ENCODE data around the gene TMEM41B. TPM values are rescaled to one million over a fixed set of nuclear protein-coding genes. Genes with fewer than 3 reads are reported as not detected.
"Not testable (repeated sequence)": the region's sequence is repeated elsewhere in the genome, so short reads cannot be mapped to it uniquely, and the experiment has no call there.

The TMEM41B gene
- total RNA-seq, 1 donor from 2014 or later = 57.4 TPM

DNA sequence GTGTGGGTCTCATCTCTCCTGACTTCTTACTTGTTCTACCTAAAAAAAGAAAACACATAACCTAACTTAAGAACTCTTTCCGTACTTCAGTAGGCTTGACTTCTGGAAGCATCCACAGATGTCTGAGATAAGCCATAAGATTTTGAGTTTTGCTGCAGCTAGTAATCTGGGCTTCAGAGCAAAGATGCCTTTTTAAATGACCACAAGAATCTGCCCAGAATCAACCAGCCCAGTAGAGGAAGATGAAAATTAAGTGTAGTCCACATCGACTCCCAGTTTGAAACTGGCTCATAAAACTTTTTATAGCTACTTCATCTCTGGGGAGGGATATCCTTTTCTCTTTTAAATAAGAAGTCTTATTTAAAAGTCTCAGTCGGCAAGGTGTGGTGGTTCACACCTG is 60.0 kb downstream of the TMEM41B start:
- Histone ChIP-seq H3K27me3 (ENCODE audit: control insufficient read depth, insufficient read depth, low read length) (no peaks in the 10 kb centered on the region), H3K4me3 (ENCODE audit: low read depth, low read length) (no peak overlapping the region), H3K36me3 (ENCODE audit: control insufficient read depth, insufficient read depth, low read length) (no peaks in the 10 kb centered on the region)
- no peak for DNase-seq (ENCODE audit: low read depth)
- TF ChIP-seq, protein P1, sequence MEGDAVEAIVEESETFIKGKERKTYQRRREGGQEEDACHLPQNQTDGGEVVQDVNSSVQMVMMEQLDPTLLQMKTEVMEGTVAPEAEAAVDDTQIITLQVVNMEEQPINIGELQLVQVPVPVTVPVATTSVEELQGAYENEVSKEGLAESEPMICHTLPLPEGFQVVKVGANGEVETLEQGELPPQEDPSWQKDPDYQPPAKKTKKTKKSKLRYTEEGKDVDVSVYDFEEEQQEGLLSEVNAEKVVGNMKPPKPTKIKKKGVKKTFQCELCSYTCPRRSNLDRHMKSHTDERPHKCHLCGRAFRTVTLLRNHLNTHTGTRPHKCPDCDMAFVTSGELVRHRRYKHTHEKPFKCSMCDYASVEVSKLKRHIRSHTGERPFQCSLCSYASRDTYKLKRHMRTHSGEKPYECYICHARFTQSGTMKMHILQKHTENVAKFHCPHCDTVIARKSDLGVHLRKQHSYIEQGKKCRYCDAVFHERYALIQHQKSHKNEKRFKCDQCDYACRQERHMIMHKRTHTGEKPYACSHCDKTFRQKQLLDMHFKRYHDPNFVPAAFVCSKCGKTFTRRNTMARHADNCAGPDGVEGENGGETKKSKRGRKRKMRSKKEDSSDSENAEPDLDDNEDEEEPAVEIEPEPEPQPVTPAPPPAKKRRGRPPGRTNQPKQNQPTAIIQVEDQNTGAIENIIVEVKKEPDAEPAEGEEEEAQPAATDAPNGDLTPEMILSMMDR (IDR thresholded peaks at IDR 0.05; ENCODE audit: insufficient read depth, low read length, poor library complexity, severe bottlenecking) = no peak

DNA sequence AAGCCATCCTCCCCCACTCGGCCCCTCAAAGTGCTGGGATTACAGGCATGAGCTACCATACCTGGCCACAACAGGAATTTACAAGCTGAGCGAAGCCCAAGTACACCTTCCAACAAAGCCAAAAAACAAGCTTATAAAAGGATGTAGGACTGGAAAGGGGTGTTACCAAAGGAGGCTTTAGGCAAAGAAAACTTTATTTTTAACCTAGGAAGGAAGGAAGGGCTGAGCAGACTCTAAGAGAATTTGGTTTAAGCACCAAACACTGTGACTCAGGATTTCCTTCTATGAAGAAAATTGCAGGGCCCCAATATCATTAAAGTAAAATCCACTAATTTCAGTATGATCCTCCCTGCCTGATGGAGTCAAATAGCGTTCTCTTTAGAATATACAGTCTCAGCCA is 61.3 kb downstream of the TMEM41B start:
- Histone ChIP-seq H3K36me3 (ENCODE audit: control insufficient read depth, insufficient read depth, low read length) (no peaks in the 10 kb centered on the region), H3K4me3 (ENCODE audit: low read depth, low read length) (no peak overlapping the region), H3K27me3 (ENCODE audit: control insufficient read depth, insufficient read depth, low read length) (no peaks in the 10 kb centered on the region)
- DNase-seq (ENCODE audit: low read depth) = no peak
- TF ChIP-seq, protein P1 (IDR thresholded peaks at IDR 0.05; ENCODE audit: insufficient read depth, low read length, poor library complexity, severe bottlenecking) = no peak

DNA sequence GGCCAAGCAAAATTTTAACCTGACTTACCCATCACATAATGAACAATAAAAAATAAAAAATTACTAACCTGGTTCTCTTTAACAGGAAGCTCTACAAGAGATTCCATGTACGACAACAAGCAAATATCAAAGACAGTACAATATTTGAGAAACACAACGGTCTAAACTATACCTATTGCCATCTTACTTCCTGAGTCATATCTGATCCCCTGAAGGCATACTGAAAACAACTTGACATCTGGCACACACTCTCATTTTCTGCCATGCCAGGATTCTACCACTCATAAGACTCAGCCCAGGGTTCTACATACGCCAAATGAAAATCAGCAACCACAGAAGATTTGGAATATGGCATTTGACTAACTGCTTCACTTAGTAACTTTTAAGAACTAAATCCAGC is 63.1 kb downstream of the TMEM41B start:
- no peak overlapping the region for H3K4me3 ChIP-seq (ENCODE audit: low read depth, low read length)
- no peak for DNase-seq (ENCODE audit: low read depth)

DNA sequence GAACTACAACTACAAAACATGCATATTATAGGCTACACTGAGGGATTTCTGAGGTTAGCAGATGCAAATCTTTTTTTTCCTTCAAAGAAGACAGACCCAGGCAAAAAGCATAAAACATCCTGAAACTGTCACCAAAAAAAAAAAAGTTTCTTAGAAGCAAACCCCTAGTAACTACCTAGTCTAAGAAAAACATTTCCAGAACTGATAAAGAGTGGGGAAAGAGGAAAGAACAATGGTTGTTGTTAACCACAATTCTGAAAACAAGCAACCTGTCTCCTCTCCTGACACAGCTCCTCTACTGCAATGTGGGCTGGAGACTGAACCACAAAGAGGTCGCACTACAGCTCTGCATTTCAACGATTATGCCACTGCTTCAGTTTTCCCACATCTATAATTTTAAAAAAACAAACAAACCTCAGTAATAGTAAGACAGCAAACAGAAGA is 64.2 kb downstream of the TMEM41B start:
- no peak for DNase-seq (ENCODE audit: low read depth)
- TF ChIP-seq, protein P1 (IDR thresholded peaks at IDR 0.05; ENCODE audit: insufficient read depth, low read length, poor library complexity, severe bottlenecking) = no peak
- Histone ChIP-seq H3K36me3 (ENCODE audit: control insufficient read depth, insufficient read depth, low read length) (no peaks in the 10 kb centered on the region), H3K4me3 (ENCODE audit: low read depth, low read length) (no peak overlapping the region), H3K27me3 (ENCODE audit: control insufficient read depth, insufficient read depth, low read length) (no peaks in the 10 kb centered on the region)

More for the DNA sequence above, 63.1 kb downstream of the TMEM41B start:
- Histone ChIP-seq H3K27me3 (ENCODE audit: control insufficient read depth, insufficient read depth, low read length) (no peaks in the 10 kb centered on the region), H3K36me3 (ENCODE audit: control insufficient read depth, insufficient read depth, low read length) (no peaks in the 10 kb centered on the region)
- TF ChIP-seq, protein P1 (IDR thresholded peaks at IDR 0.05; ENCODE audit: insufficient read depth, low read length, poor library complexity, severe bottlenecking) = no peak

DNA sequence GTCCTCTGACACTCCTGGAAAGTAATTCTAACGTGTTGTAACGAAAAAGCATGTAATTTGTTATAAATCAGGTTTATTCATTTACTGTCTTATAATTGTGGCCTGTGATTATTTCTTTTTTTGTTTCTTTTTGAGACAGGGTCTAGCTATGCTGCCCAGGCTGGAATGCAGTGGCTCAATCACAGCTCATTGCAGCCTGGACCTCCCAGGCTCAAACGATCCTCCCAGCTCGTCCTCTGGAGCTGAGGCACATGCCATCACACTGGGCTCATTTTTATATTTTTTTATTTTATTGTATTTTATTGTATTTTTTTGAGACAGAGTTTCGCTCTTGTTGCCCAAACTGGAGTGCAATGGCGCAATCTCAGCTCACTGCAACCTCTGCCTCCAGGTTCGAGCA is 65.1 kb downstream of the TMEM41B start:
- Histone ChIP-seq H3K36me3 (ENCODE audit: control insufficient read depth, insufficient read depth, low read length) (no peaks in the 10 kb centered on the region), H3K27me3 (ENCODE audit: control insufficient read depth, insufficient read depth, low read length) (no peaks in the 10 kb centered on the region), H3K4me3 (ENCODE audit: low read depth, low read length) (no peak overlapping the region)
- DNase-seq (ENCODE audit: low read depth) = no peak
- TF ChIP-seq, protein P1 (IDR thresholded peaks at IDR 0.05; ENCODE audit: insufficient read depth, low read length, poor library complexity, severe bottlenecking) = no peak

DNA sequence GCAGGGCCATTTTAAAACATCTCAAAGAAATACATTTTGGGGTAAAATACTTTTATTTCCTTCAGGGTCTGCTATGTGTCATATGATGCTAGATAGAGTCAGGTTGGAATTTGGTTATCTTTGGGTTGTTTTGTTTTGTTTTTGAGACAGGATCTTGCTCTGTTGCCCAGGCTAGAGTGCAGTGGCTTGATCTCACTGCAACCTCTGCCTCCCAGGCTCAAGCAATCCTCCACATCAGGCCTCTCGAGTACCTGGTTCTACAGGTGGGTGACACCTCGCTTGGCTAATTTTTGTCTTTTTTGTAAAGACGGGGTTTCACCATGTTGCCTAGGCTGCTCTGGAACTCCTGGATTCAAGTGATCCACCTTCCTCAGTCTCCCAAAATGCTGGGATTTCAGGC is 66.5 kb downstream of the TMEM41B start:
- TF ChIP-seq, protein P1 (IDR thresholded peaks at IDR 0.05; ENCODE audit: insufficient read depth, low read length, poor library complexity, severe bottlenecking) = no peak
- no peak for DNase-seq (ENCODE audit: low read depth)
- Histone ChIP-seq H3K36me3 (ENCODE audit: control insufficient read depth, insufficient read depth, low read length) (no peaks in the 10 kb centered on the region), H3K4me3 (ENCODE audit: low read depth, low read length) (no peak overlapping the region), H3K27me3 (ENCODE audit: control insufficient read depth, insufficient read depth, low read length) (no peaks in the 10 kb centered on the region)

DNA sequence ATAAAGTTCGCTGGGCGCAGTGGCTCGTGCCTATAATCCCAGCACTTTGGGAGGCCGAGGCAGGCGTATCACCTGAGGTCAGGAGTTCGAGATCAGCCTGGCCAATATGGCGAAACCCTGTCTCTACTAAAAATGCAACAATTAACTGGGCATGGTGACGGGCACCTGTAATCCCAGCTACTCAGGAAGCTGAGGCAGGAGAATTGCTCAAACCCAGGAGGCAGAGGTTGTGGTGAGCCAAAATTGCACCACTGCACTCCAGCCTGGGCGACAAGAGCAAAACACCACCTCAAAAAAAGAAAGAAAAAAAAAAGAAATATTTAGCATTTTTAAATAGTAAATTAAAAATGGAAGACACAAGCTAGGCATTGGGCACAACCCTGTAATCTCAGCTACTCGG is 78.2 kb downstream of the TMEM41B start:
- not testable (repeated sequence) for H3K4me3 ChIP-seq (ENCODE audit: low read depth, low read length); DNase-seq (ENCODE audit: low read depth); H3K36me3 ChIP-seq (ENCODE audit: control insufficient read depth, insufficient read depth, low read length); H3K27me3 ChIP-seq (ENCODE audit: control insufficient read depth, insufficient read depth, low read length)
